Ishikawa (cell line): ENCODE results near the gene SDHAF3.

Source experiments
- CEBPB ChIP-seq: IDR thresholded peaks from 2 replicates; pipeline ENCODE4 v1.6.1; 2012
- CREB1 ChIP-seq: IDR thresholded peaks from 2 replicates; pipeline ENCODE4 v1.6.1; 2012; ENCODE audit warnings: low read depth
- EGR1 ChIP-seq: IDR thresholded peaks from 2 replicates; pipeline ENCODE4 v1.6.1; 2012
- EP300 ChIP-seq: IDR thresholded peaks from 2 replicates; pipeline ENCODE4 v1.6.1; 2012; ENCODE audit warnings: borderline replicate concordance
- FOXM1 ChIP-seq: IDR thresholded peaks from 2 replicates; pipeline ENCODE4 v1.6.1; 2012; ENCODE audit warnings: low read depth, borderline replicate concordance
- MAX ChIP-seq: IDR thresholded peaks from 2 replicates; pipeline ENCODE4 v1.6.1; 2012
- RAD21 ChIP-seq: IDR thresholded peaks from 2 replicates; pipeline ENCODE4 v1.6.1; 2012; ENCODE audit warnings: low read depth
- TAF1 ChIP-seq: IDR thresholded peaks from 2 replicates; pipeline ENCODE4 v1.6.1; 2012; ENCODE audit warnings: low read depth, mild to moderate bottlenecking
- TCF12 ChIP-seq: IDR thresholded peaks from 2 replicates; pipeline ENCODE4 v1.6.1; 2012; ENCODE audit warnings: low read depth
- TEAD4 ChIP-seq: IDR thresholded peaks from 2 replicates; pipeline ENCODE4 v1.6.1; 2012
- USF1 ChIP-seq: IDR thresholded peaks from 2 replicates; pipeline ENCODE4 v1.6.1; 2012
- YY1 ChIP-seq: IDR thresholded peaks from 2 replicates; pipeline ENCODE4 v1.6.1; 2012; ENCODE audit warnings: low read depth
- ZBTB7A ChIP-seq: IDR thresholded peaks from 2 replicates; pipeline ENCODE4 v1.6.1; 2012; ENCODE audit warnings: low read depth
- TF ChIP-seq, protein P1 (sequence below): IDR thresholded peaks from 2 replicates; pipeline ENCODE4 v1.6.1; 2012; ENCODE audit warnings: low read depth, mild to moderate bottlenecking

DNA sequence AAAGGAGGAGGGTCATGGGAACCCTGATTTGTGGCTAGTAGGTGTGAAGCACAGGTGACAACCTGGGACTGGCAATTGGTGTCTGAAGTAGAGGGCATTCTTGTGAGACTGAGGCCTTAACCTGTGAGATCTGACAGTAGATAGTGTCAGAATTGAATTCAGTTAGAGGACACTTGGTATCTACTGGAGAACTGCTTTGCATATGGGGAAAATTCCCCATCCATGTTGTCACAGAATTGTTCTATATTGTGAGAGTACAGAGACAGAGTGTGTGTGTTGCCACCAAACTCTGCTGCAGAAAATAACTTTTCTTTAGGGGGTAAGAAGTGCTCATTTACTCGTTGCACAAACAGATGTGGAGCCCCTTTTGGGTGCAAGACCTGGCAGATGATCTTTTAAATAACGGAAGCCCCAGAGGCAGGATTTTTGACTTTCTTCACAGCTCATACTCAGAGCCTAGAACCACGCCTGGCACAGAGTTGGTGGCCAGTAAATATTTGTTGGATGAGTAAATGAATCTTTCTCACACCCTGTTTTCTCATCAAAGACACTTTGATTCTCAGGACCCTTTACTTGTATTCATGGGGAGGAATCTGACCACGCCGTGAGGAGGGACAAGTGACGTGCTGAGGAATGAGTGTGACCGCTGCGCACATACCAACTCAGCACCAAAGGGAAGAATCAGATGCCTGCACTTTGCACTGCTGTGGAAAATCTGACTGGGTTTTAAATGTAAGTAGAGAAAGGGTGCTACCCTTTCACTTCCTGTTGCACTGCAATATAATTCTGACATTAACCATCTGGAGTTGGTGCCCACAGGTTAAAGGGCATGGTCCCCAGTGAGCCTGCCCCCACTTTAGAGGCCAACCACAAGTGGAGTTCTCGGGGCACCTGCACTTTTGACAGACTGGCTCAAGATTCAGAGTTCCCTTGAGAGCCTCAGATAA, 39.2 kb upstream of the SDHAF3 start:
- TF ChIP-seq MAX (no peak), TAF1 (no peak), YY1 (no peak), RAD21 (no peak), FOXM1 (no peak), CEBPB (no peak), TCF12 (no peak), EP300 (no peak), ZBTB7A (no peak), EGR1 (no peak), USF1 (no peak), TEAD4 (no peak), CREB1 (no peak)
- TF ChIP-seq, protein P1, sequence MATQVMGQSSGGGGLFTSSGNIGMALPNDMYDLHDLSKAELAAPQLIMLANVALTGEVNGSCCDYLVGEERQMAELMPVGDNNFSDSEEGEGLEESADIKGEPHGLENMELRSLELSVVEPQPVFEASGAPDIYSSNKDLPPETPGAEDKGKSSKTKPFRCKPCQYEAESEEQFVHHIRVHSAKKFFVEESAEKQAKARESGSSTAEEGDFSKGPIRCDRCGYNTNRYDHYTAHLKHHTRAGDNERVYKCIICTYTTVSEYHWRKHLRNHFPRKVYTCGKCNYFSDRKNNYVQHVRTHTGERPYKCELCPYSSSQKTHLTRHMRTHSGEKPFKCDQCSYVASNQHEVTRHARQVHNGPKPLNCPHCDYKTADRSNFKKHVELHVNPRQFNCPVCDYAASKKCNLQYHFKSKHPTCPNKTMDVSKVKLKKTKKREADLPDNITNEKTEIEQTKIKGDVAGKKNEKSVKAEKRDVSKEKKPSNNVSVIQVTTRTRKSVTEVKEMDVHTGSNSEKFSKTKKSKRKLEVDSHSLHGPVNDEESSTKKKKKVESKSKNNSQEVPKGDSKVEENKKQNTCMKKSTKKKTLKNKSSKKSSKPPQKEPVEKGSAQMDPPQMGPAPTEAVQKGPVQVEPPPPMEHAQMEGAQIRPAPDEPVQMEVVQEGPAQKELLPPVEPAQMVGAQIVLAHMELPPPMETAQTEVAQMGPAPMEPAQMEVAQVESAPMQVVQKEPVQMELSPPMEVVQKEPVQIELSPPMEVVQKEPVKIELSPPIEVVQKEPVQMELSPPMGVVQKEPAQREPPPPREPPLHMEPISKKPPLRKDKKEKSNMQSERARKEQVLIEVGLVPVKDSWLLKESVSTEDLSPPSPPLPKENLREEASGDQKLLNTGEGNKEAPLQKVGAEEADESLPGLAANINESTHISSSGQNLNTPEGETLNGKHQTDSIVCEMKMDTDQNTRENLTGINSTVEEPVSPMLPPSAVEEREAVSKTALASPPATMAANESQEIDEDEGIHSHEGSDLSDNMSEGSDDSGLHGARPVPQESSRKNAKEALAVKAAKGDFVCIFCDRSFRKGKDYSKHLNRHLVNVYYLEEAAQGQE = no peak
